K562 (cell line): ENCODE measurements around the gene ZC3H12C. TPM values are rescaled to one million over a fixed set of nuclear protein-coding genes. Genes with fewer than 3 reads are reported as not detected.

ENCODE experiments used
- ATAC-seq: fragments of 200-7000 bp; cut with Tn5 transposase; 3 replicates; pipeline ENCODE4 v1.9.1; 2020; ENCODE audit warnings: moderate library complexity
- BruUV-seq: library from RNA; stranded (reverse); fragments of 400-500 nt; replicated peaks from 2 replicates; lab custom pipeline; 2021; lab: Mats Ljungman, UMichigan
- CTCF ChIA-PET: fragments of 300-600 bp; formaldehyde crosslinking; extraction: SDS; loops from one replicate; lab custom pipeline; 2021; ENCODE audit warnings: low intra/inter-chr PET ratio; lab: Yijun Ruan, JAX
- POLR2A ChIA-PET: fragments of 300-600, 350-650 bp; sonication (Branson Sonifier 250); formaldehyde crosslinking; extraction: SDS; loops from one replicate; lab custom pipeline; 2021; ENCODE audit warnings: antibody characterized with exemption, inconsistent platforms; lab: Yijun Ruan, JAX
- DNase-seq, 4 experiments: peaks; one replicate each; pipeline versions ENCODE4 v3.0.0 to v3.0.0-alpha.2; 2011 to 2018; ENCODE audit warnings: low spot score in 3 of 4, mixed read lengths in 3 of 4; ENCODE audit errors: extremely low read depth in 1 of 4
- FAIRE-seq: peaks from 2 replicates; lab custom pipeline; 2011; peaks lifted over from hg19 to GRCh38; lab: Jason Lieb, UNC
- H2AFZ ChIP-seq: 2 replicates; pipeline ENCODE4 v1.6.0; 2011; ENCODE audit warnings: low read depth, low read length, control low read depth, inconsistent platforms
- H3K27ac ChIP-seq: fragments of 200-600 bp; 3 replicates; pipeline ENCODE4 v1.8.0; 2011; ENCODE audit warnings: low read depth, mild to moderate bottlenecking, control low read depth, inconsistent platforms, low read length, moderate library complexity, mixed read lengths; ENCODE audit errors: extremely low read depth
- H3K27me3 ChIP-seq, 2 experiments: fragments of 300-600 bp in 1 of 2; 2 replicates in 1 of 2; 3 replicates in 1 of 2; pipeline versions ENCODE4 v1.6.0 to v1.8.0; 2011; ENCODE audit warnings: inconsistent platforms in 2 of 2, low read length in 2 of 2, mild to moderate bottlenecking in 1 of 2, mixed read lengths in 1 of 2, moderate library complexity in 1 of 2; ENCODE audit not compliant: control insufficient read depth in 2 of 2, insufficient read depth in 2 of 2
- H3K36me3 ChIP-seq: fragments of 300-600 bp; 3 replicates; pipeline ENCODE4 v1.8.0; 2011; ENCODE audit warnings: mild to moderate bottlenecking, low read length, inconsistent platforms; ENCODE audit not compliant: control insufficient read depth, insufficient read depth
- H3K4me1 ChIP-seq, 2 experiments: fragments of 200-600 bp in 1 of 2; replicated peaks in 1 of 2; 2 replicates in 1 of 2; 3 replicates in 1 of 2; pipeline versions ENCODE4 v1.5.1 to v1.8.0; 2011; ENCODE audit warnings: inconsistent platforms in 2 of 2, low read length in 2 of 2, mild to moderate bottlenecking in 1 of 2, mixed read lengths in 1 of 2, moderate library complexity in 1 of 2; ENCODE audit not compliant: control insufficient read depth in 2 of 2, insufficient read depth in 2 of 2
- H3K4me2 ChIP-seq: 2 replicates; pipeline ENCODE4 v1.6.1; 2011; ENCODE audit warnings: low read length, control low read depth, inconsistent platforms, mixed read lengths; ENCODE audit not compliant: insufficient read depth
- H3K4me3 ChIP-seq: fragments of 200-600 bp; sonication (generic), shearing (Covaris generic); 2 replicates; pipeline ENCODE4 v1.5.1; 2016; ENCODE audit warnings: control low read depth, inconsistent platforms
- H3K79me2 ChIP-seq: fragments of 200-600 bp; 3 replicates; pipeline ENCODE4 v1.8.0; 2011; ENCODE audit warnings: low read length, inconsistent platforms; ENCODE audit not compliant: control insufficient read depth, insufficient read depth
- H3K9ac ChIP-seq, 2 experiments: 2 replicates each; pipeline versions ENCODE4 v1.6.0 to v1.6.1; 2011; ENCODE audit warnings: low read depth in 2 of 2, low read length in 2 of 2, control low read depth in 1 of 2, inconsistent platforms in 1 of 2, mild to moderate bottlenecking in 1 of 2, mixed read lengths in 1 of 2; ENCODE audit not compliant: insufficient read depth in 1 of 2
- H3K9me1 ChIP-seq: one replicate; pipeline ENCODE4 v1.6.0; 2011; ENCODE audit warnings: inconsistent platforms, mild to moderate bottlenecking, low read length, moderate library complexity; ENCODE audit not compliant: control insufficient read depth, insufficient read depth
- H3K9me3 ChIP-seq: replicated peaks from 2 replicates; pipeline ENCODE4 v1.5.1; 2011; ENCODE audit warnings: low read depth, low read length, inconsistent platforms; ENCODE audit not compliant: control insufficient read depth, insufficient read depth
- H4K20me1 ChIP-seq: replicated peaks from 2 replicates; pipeline ENCODE4 v1.6.1; 2011; ENCODE audit warnings: low read length, inconsistent platforms, mixed read lengths; ENCODE audit not compliant: control insufficient read depth, insufficient read depth
- ATF2 ChIP-seq: sonication (generic); formaldehyde crosslinking; IDR thresholded peaks from 2 replicates; pipeline ENCODE4 v1.8.1; 2022; ENCODE audit warnings: missing genetic modification reagents
- CBX3 ChIP-seq, 2 experiments: IDR thresholded peaks; 1 replicate in 1 of 2; 2 replicates in 1 of 2; pipeline ENCODE4 v1.6.1; 2012; ENCODE audit warnings: inconsistent platforms in 2 of 2, low read length in 2 of 2, borderline replicate concordance in 1 of 2, control low read depth in 1 of 2
- E2F8 ChIP-seq: fragments of 450-650 bp; IDR thresholded peaks from 2 replicates; pipeline ENCODE4 v1.7.1; 2018; ENCODE audit warnings: mild to moderate bottlenecking, low read depth; ENCODE audit not compliant: partially characterized antibody
- MTA3 ChIP-seq: fragments of 450-650 bp; formaldehyde crosslinking; IDR thresholded peaks from 2 replicates; pipeline ENCODE4 v1.6.1; 2017; ENCODE audit warnings: mild to moderate bottlenecking, borderline replicate concordance
- MYC ChIP-seq, 2 experiments: fragments of 250-450 bp in 1 of 2; sonication (Bioruptor Pico) in 1 of 2; IDR thresholded peaks; 2 replicates each; pipeline versions ENCODE4 v1.5.1 to v1.6.1; 2012 to 2021; ENCODE audit warnings: low read depth in 2 of 2, borderline replicate concordance in 1 of 2, improper control_type of control experiment in 1 of 2, low read length in 1 of 2, mild to moderate bottlenecking in 1 of 2, moderate library complexity in 1 of 2
- TSC22D4 ChIP-seq: fragments of 450-650 bp; IDR thresholded peaks from 2 replicates; pipeline ENCODE4 v1.6.1; 2016; ENCODE audit warnings: missing genetic modification characterization, missing biosample characterization, control low read depth
- ZNF444 ChIP-seq: fragments of 250-450 bp; sonication (Bioruptor Pico); IDR thresholded peaks from 2 replicates; pipeline ENCODE4 v1.4.0; 2020; ENCODE audit warnings: mild to moderate bottlenecking, moderate library complexity
- WGBS: fragments of 100-300 bp; shearing (Covaris generic); methylation state at CpG from one replicate; pipeline ENCODE4 v1.1.6; 2016; ENCODE audit warnings: low coverage, mixed read lengths; ENCODE audit not compliant: insufficient coverage; ENCODE audit errors: missing lambda C conversion rate; 5-methylcytosine and 5-hydroxymethylcytosine counted together
- in situ Hi-C: fragments of 300-500 bp; cut with MboI; formaldehyde crosslinking; loops from 4 replicates; pipeline ENCODE4 v1.15.0; 2018; ENCODE audit warnings: inconsistent platforms, mixed read lengths
- intact Hi-C: fragments of 100-400 bp; cut with micrococcal nuclease; formaldehyde crosslinking; loops from 2 replicates; pipeline ENCODE4 v1.14.2; 2022
- polyA plus RNA-seq, 8 experiments: library from polyadenylated mRNA; depleted of rRNA in 4 of 8; stranded (reverse) in 5 of 8; unstranded in 3 of 8; fragments of >200 nt; fragmentation: Nextera tagmentation in 2 of 8; fragmentation: Illumina TruSeq in 1 of 8; extraction: Ambion mirVana in 2 of 8; extraction: Trizol in 1 of 8; gene quantifications; 2 replicates each; pipeline versions ENCODE4 v1.2.1 to v1.2.3, GENCODE V29; 2011 to 2014; ENCODE audit warnings: inconsistent platforms in 1 of 8, missing spikeins in 1 of 8
- total RNA-seq, 7 experiments: library from RNA; depleted of rRNA in 6 of 7; stranded (reverse); fragments of >200 nt in 6 of 7; fragmentation: Illumina TruSeq in 2 of 7; extraction: Trizol in 2 of 7; gene quantifications; 2 replicates each; pipeline versions ENCODE4 v1.2.1 to v1.2.3, GENCODE V29; 2011 to 2021; ENCODE audit warnings: low replicate concordance in 1 of 7

ZC3H12C gene
- total and polyA plus RNA-seq, 9 of the 15 experiments (the other 6 are each of a cell fraction or from before 2014, with no cell fraction given) = 0.56 to 5.9 (median 3.3) TPM

- H4K20me1 ChIP-seq = no peaks in the 10 kb centered on the region
- intact Hi-C loops = no loop called here
- H3K9me3 ChIP-seq = no peaks in the 10 kb centered on the region
- CTCF ChIA-PET = no interaction called here
- no peaks in the 10 kb centered on the region for H3K9me1 ChIP-seq
- TF ChIP-seq ATF2 (CRISPR knock-in tag) (no peak), ZNF444 (no peak), CBX3 (IDR thresholded peaks at IDR 0.05; ENCODE audit: borderline replicate concordance in 1 of 2, low read length in 2 of 2) (no peak)
- TF ChIP-seq, all 486 proteins: peak for 0
- no peaks in the 10 kb centered on the region for H3K79me2 ChIP-seq
- peaks cover 0 to 11% of the 10 kb centered on the region in 2 experiments; a peak in 1 of 5 replicates for H3K27me3 ChIP-seq
- no peak overlapping the region for H2AFZ ChIP-seq
- BruUV-seq = no TSS peak
- H3K4me2 ChIP-seq = no peak overlapping the region
- DNase-seq = no peak
- in situ Hi-C loops = loop anchor here (25.0 kb wide), 1 partner anchor 1050 kb away; the partner anchor contains the start of gene POU2AF2
- POLR2A ChIA-PET = no interaction called here
- WGBS = 26% methylated on average over 6 of the region's 6 CpGs
- no peak overlapping the region for H3K9ac ChIP-seq
- H3K4me1 ChIP-seq = no peaks in the 10 kb centered on the region
- H3K4me3 ChIP-seq = no peak overlapping the region
- H3K36me3 ChIP-seq = no peaks in the 10 kb centered on the region
- FAIRE-seq = no peak
- ATAC-seq = no peak
- H3K27ac ChIP-seq = no peak overlapping the region
These were observed 94.5 kb downstream of the ZC3H12C start for GRCh38 chr11:110187731-110188130.

- DNase-seq (no peak), FAIRE-seq (no peak), ATAC-seq (no peak)
- no TSS peak for BruUV-seq
- CTCF ChIA-PET = no interaction called here
- H3K9ac ChIP-seq = no peak overlapping the region
- in situ Hi-C loops (loop anchor here (25.0 kb wide), 1 partner anchor 1046 kb away; the partner anchor contains the start of gene POU2AF2), intact Hi-C loops (loop anchor here (10.0 kb wide), 1 partner anchor 336 kb away; no protein-coding TSS in a partner anchor)
- no peaks in the 10 kb centered on the region for H3K9me3 ChIP-seq
- POLR2A ChIA-PET = no interaction called here
- no peaks in the 10 kb centered on the region for H3K9me1 ChIP-seq
- no peaks in the 10 kb centered on the region for H3K4me1 ChIP-seq
- H3K79me2 ChIP-seq = no peaks in the 10 kb centered on the region
- H3K36me3 ChIP-seq = no peaks in the 10 kb centered on the region
- WGBS = 31% methylated on average over 1 of the region's 1 CpG
- no peaks in the 10 kb centered on the region for H3K27me3 ChIP-seq
- no peak overlapping the region for H3K4me2 ChIP-seq
- no peak overlapping the region for H2AFZ ChIP-seq
- H3K27ac ChIP-seq = no peak overlapping the region
- H3K4me3 ChIP-seq = no peak overlapping the region
- H4K20me1 ChIP-seq = no peaks in the 10 kb centered on the region
- no peak for TF ChIP-seq E2F8
- TF ChIP-seq MTA3 = no peak
- no peak for TF ChIP-seq MYC (IDR thresholded peaks at IDR 0.05; ENCODE audit: low read depth, low read length)
- no peak for TF ChIP-seq MYC (CRISPR knock-in tag; IDR thresholded peaks at IDR 0.05; ENCODE audit: borderline replicate concordance, low read depth)
- no peak for TF ChIP-seq TSC22D4 (tag)
These were observed 97.7 kb downstream of the ZC3H12C start for GRCh38 chr11:110190885-110191284.
